Measurements from ENCODE around the gene OPCML.

The OPCML gene

GRCh38 chr11:133425245-133425644 is 107.1 kb downstream of the OPCML start:
- DNase-seq (ENCODE audit: insufficient read length, low spot score) = no peak
- FAIRE-seq = no peak

GRCh38 chr11:133418218-133418617 is 114.1 kb downstream of the OPCML start:
- FAIRE-seq (no peak), DNase-seq (ENCODE audit: insufficient read length, low spot score) (no peak)

DNA sequence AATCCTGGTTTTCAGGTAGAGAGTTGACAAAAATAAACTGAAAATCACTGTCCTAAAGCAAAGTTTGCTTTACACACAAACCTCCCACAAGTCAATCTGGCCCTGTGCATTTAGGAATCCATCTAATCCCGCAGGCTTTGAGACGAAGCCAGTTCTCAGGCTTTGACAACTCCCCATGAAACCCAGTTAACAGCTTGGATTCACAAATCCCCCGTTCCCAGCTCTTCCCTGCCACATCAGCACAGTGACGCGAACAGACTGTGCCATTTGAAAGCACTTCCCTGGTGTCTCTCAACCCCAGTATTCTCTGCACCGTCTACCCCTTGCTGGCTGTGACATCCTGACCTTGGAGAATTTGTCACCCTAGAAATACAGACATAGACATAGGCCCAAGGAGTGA is 117.8 kb downstream of the OPCML start:
- DNase-seq (ENCODE audit: insufficient read length, low spot score) (no peak), FAIRE-seq (no peak)

- FAIRE-seq = no peak
- DNase-seq (ENCODE audit: insufficient read length, low spot score) = no peak
Observed at GRCh38 chr11:133413703-133414102, 118.6 kb downstream of the OPCML start.

- FAIRE-seq (no peak), DNase-seq (ENCODE audit: insufficient read length, low spot score) (no peak)
Observed at GRCh38 chr11:133409799-133410198, 122.5 kb downstream of the OPCML start.

DNA sequence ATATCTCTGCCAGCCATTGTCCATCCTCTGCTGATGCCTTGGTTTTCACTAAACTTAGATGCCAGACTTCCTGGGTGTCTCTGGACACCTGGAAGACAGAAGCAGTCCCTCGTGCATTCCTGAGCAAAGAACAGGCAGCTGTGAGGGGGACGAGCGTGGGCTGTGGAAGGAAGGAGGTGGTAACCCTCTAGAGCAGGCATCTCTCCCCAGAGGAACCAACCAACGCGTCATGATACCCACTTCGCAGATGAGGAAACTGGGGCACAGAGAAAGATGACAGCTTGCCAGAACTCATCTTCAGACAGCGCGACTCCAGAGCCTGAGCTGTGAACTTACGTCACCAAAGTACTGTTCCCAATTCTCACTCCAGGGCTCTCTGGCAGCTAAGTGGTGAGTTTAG is 123.4 kb downstream of the OPCML start:
- DNase-seq (ENCODE audit: insufficient read length, low spot score) = no peak
- no peak for FAIRE-seq

GRCh38 chr11:133408402-133408801 is 123.9 kb downstream of the OPCML start:
- FAIRE-seq = no peak
- DNase-seq (ENCODE audit: insufficient read length, low spot score) = no peak

DNA sequence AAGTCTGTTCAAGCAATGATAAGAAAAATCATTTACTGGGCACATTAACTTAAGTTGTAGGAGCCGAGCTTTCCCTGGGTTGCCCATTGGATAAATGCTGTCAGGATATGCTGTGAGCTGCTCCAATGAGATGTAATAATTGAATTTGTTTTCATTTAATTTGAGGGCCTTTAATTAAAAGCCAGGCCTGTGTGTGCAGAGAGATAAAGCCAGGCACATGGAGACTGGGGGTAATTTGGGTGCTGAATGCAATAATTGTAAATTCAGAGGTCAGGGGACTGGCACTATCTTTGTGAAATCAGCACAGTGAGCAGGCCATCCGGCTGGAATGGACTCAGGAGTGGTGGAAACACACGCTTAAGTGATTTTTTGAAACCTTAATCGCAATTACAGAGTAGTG is 125.8 kb downstream of the OPCML start:
- DNase-seq (ENCODE audit: insufficient read length, low spot score) (no peak), FAIRE-seq (no peak)

- DNase-seq (ENCODE audit: insufficient read length, low spot score) = no peak
- FAIRE-seq = no peak
Observed at GRCh38 chr11:133403900-133404299, 128.4 kb downstream of the OPCML start.

- FAIRE-seq = no peak
- DNase-seq (ENCODE audit: insufficient read length, low spot score) = no peak
Observed at GRCh38 chr11:133402551-133402950, 129.8 kb downstream of the OPCML start.

DNA sequence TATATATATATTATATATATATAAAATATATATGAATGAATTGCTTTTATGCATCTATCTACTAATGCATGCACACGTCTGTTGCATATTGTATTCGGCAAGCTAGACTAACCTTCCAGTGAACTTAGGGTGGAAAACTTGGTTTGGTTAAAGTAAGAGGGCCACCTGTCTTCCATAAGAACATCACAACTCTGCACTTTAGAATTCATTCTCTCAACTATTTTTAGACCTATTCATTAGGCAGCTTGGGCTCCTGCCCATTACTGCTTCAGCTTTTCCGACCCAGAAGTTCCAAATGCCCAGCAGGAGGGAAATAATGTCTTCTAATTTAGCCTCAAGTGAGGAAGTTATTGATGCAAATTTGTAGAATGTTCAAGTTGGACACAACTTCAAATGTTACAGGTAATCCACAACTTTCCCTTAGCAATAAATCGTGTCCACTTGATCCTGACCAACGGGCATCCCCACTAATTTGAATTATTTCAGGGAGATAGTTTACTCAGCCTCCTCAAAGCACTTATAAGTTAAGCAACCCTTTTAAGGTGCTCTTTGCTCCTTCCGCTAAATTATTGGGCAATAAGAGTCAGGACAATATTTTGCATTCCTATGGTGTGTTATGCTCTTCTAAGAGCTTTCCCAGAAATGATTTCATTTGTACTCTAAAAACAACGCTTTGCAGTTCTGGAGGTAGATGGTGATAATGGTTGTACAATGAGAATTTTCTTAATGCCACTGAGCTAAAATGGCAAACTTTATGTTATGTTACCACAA is 132.3 kb downstream of the OPCML start:
- no peak for DNase-seq (ENCODE audit: insufficient read length, low spot score)
- FAIRE-seq = no peak

DNA sequence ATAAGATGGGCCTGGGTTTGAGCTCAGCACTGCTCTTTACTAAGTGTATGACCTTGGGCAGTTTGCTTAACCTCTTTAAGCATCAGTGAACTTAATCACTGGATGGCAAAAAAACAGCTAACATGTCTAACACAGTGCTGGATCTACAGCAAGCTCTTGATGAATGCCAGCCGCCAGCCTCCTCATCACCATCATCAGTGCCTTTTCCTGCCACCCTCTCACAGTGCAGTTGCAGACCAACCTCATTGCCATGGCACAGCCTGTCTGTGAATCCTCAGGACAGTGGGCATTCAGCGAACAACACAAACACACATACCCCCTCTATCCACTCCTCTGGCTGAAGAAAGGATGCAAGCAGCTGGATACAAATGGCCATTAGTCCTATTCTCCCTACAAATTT is 133.0 kb downstream of the OPCML start:
- FAIRE-seq (no peak), DNase-seq (ENCODE audit: insufficient read length, low spot score) (no peak)

DNA sequence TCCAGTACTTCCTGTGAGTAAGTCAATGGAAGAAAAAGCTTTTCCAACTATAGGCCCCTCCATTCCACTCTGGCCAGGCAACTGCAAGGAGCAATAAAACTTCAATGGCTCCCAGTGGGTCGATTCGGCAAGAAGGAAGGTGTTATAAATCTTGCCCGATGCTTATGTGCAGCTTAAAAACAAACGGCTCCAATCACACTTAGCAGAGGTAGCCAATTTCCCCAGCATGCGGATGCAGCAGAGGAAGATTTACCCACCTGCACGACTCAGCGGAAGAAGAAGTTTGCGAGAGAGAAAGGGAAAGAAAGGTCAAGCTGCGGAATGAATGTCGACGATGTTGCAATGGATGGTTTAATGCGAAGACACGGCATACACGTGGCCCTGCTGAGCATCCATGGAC is 141.5 kb downstream of the OPCML start:
- FAIRE-seq = no peak
- DNase-seq (ENCODE audit: insufficient read length, low spot score) = no peak

GRCh38 chr11:133388975-133389568 is 143.2 kb downstream of the OPCML start:
- FAIRE-seq = no peak

DNA sequence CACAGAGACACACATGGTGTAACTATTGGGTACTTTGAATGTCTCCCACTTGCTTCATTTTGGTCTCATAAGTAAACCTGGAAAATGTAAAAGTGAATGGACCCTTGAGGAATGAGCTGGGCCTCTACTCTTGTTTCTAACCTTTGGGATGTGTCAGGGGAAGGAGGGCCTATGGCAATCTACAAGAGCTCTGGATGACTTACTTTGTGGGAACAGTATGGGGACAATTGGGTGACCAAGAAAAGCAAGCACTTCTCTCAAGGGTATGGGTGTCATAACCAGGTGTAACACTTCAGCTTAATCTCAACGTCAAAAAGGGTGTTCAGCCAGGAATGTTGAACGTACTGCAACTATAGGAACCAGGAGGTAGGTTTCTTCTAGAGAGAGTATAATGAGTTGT is 144.0 kb downstream of the OPCML start:
- FAIRE-seq (no peak), DNase-seq (ENCODE audit: insufficient read length, low spot score) (no peak)

More at GRCh38 chr11:133388975-133389568, 143.2 kb downstream of the OPCML start:
- DNase-seq (ENCODE audit: insufficient read length, low spot score) = no peak

- DNase-seq (ENCODE audit: insufficient read length, low spot score) (no peak), FAIRE-seq (no peak)
Observed at GRCh38 chr11:133386852-133387251, 145.4 kb downstream of the OPCML start.

GRCh38 chr11:133386262-133386661 is 146.0 kb downstream of the OPCML start:
- FAIRE-seq = no peak

DNA sequence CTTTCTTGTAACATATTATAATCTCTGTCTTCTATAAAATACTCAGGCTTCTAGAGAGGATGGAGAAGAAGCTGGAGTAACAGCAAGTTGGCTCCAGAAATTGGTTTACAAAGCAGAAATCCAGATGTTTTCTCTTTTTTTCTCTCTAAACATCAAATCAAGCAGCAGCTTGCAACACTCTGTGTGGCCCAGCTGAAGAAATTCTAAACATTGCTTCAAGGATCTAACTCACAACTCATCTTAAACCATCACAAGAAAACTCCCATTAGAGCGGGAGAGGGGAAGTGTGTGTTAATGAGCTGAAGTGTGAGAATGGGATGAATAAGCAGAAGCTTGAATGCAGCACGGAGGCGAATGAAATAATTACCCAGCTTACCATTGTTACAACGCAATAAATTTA is 146.5 kb downstream of the OPCML start:
- FAIRE-seq (no peak), DNase-seq (ENCODE audit: insufficient read length, low spot score) (no peak)

More at GRCh38 chr11:133386262-133386661, 146.0 kb downstream of the OPCML start:
- DNase-seq (ENCODE audit: insufficient read length, low spot score) = no peak

DNA sequence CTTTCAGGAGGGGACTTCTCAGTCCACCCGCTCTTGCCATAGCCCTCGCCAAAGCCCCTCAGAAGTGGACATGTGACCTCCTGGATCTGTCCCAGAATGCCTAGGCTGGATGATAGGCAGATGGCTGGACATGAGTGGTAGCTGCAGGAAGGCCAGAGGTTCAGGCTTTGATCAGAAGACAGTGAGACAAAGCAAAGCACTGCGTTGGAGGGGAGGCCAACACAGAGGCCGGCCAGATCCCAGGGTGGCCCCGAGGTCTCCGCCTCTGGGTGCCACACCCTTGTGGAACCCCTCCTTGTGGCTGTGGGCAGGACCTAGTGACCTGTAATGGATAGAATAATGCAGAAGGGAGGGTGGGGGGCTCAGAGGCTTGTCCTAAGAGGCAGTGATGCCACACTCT is 147.6 kb downstream of the OPCML start:
- no peak for FAIRE-seq

DNA sequence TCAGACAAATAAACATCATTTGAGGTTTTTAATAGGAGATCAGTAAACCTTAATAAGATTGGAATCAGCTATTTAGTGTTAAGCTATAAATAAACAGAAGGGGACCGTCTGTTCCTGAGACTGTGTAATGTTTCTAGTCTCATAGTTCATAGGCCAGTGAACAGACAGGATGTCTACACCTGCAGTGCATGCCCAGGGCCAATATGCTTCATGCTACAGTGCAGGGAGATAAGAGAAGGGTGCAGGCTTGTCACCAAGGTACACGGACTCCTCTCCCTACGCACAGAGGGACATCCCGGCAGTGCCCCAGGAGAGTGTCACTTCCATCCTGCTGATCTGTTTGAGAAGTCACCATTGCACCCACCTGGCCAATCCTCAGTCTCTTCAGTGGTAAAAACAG is 148.6 kb downstream of the OPCML start:
- FAIRE-seq = no peak

More for the DNA sequence above, 147.6 kb downstream of the OPCML start:
- DNase-seq (ENCODE audit: insufficient read length, low spot score) = no peak

GRCh38 chr11:133383201-133383600 is 149.1 kb downstream of the OPCML start:
- FAIRE-seq (no peak), DNase-seq (ENCODE audit: insufficient read length, low spot score) (no peak)

More for the DNA sequence above, 148.6 kb downstream of the OPCML start:
- no peak for DNase-seq (ENCODE audit: insufficient read length, low spot score)

GRCh38 chr11:133382131-133382812 is 150.0 kb downstream of the OPCML start:
- FAIRE-seq (no peak), DNase-seq (ENCODE audit: insufficient read length, low spot score) (no peak)

All from GM19239 (cell line).